ENCODE results near the gene SMIM27. TPM values are rescaled to one million over a fixed set of nuclear protein-coding genes. Genes with fewer than 3 reads are reported as not detected.

The SMIM27 gene
- total RNA-seq, 2 donors from 2014 or later, result 4.1 to 4.6 TPM

- no peak for ATAC-seq (ENCODE audit: insufficient number of reproducible peaks, low FRiP score, low read depth)
- H3K27ac ChIP-seq, result no peak overlapping the region
These were observed 25.2 kb downstream of the SMIM27 start for GRCh38 chr9:32577316-32577715.

DNA sequence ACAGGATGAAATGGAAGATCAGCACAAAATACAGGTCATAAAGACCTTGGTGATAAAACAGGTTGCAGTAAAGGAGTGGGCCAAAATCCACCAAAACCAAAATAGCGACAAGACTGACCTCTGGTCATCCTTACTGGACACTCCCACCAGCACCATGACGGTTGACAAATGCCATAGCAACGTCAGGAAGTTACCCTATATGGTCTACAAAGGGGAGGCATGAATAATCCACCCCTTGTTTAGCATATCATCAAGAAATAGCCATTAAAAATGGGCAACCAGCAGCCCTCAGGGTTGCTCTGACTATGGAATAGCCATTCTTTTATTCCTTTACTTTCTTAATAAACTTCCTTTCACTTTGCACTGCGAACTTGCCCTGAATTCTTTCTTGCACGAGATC lies 26.8 kb downstream of the SMIM27 start:
- ATAC-seq (ENCODE audit: insufficient number of reproducible peaks, low FRiP score, low read depth), result no peak
- Histone ChIP-seq H3K9me3 (no peaks in the 10 kb centered on the region), H3K36me3 (no peaks in the 10 kb centered on the region), H3K4me3 (peak overlapping the region; percentile 58), H3K27ac (no peak overlapping the region), H3K4me1 (ENCODE audit: control insufficient read depth in 1 of 2, low read depth in 2 of 2) (peaks cover 0 to 1% of the 10 kb centered on the region in 2 donors), H3K27me3 (replicated peaks; ENCODE audit: insufficient read depth) (no peaks in the 10 kb centered on the region)
- no peak for TF ChIP-seq CTCF (IDR thresholded peaks at IDR 0.05)
- DNase-seq (ENCODE audit: low spot score), result no peak

More at GRCh38 chr9:32577316-32577715, 25.2 kb downstream of the SMIM27 start:
- Histone ChIP-seq H3K4me1 (ENCODE audit: control insufficient read depth in 1 of 2, low read depth in 2 of 2) (peaks cover 4 to 10% of the 10 kb centered on the region in 2 donors), H3K4me3 (no peak overlapping the region), H3K9me3 (no peaks in the 10 kb centered on the region), H3K36me3 (no peaks in the 10 kb centered on the region), H3K27me3 (replicated peaks; ENCODE audit: insufficient read depth) (no peaks in the 10 kb centered on the region)
- TF ChIP-seq CTCF (IDR thresholded peaks at IDR 0.05), result no peak
- no peak for DNase-seq (ENCODE audit: low spot score)

GRCh38 chr9:32579706-32580331 lies 27.7 kb downstream of the SMIM27 start:
- Histone ChIP-seq H3K9me3 (no peaks in the 10 kb centered on the region), H3K27me3 (replicated peaks; ENCODE audit: insufficient read depth) (no peaks in the 10 kb centered on the region), H3K36me3 (no peaks in the 10 kb centered on the region), H3K27ac (no peak overlapping the region), H3K4me3 (peak overlapping the region; percentile 58), H3K4me1 (ENCODE audit: control insufficient read depth in 1 of 2, low read depth in 2 of 2) (no peaks in the 10 kb centered on the region)
- TF ChIP-seq CTCF (IDR thresholded peaks at IDR 0.05), result peak; percentile 92
- ATAC-seq (ENCODE audit: insufficient number of reproducible peaks, low FRiP score, low read depth) (no peak), DNase-seq (ENCODE audit: low spot score) (peak; percentile 21)

- Histone ChIP-seq H3K4me3 (no peak overlapping the region), H3K36me3 (no peaks in the 10 kb centered on the region), H3K27me3 (replicated peaks; ENCODE audit: insufficient read depth) (no peaks in the 10 kb centered on the region), H3K9me3 (no peaks in the 10 kb centered on the region), H3K27ac (no peak overlapping the region), H3K4me1 (ENCODE audit: control insufficient read depth in 1 of 2, low read depth in 2 of 2) (no peaks in the 10 kb centered on the region)
- ATAC-seq (ENCODE audit: insufficient number of reproducible peaks, low FRiP score, low read depth), result no peak
- TF ChIP-seq CTCF (IDR thresholded peaks at IDR 0.05), result no peak
- no peak for DNase-seq (ENCODE audit: low spot score)
These were observed 28.6 kb downstream of the SMIM27 start for GRCh38 chr9:32580631-32581300.

GRCh38 chr9:32581512-32582143 lies 29.5 kb downstream of the SMIM27 start:
- DNase-seq (ENCODE audit: low spot score) (no peak), ATAC-seq (ENCODE audit: insufficient number of reproducible peaks, low FRiP score, low read depth) (no peak)
- Histone ChIP-seq H3K4me1 (ENCODE audit: control insufficient read depth in 1 of 2, low read depth in 2 of 2) (no peaks in the 10 kb centered on the region), H3K27ac (no peak overlapping the region), H3K27me3 (replicated peaks; ENCODE audit: insufficient read depth) (no peaks in the 10 kb centered on the region), H3K36me3 (no peaks in the 10 kb centered on the region), H3K4me3 (no peak overlapping the region), H3K9me3 (no peaks in the 10 kb centered on the region)
- no peak for TF ChIP-seq CTCF (IDR thresholded peaks at IDR 0.05)
